D721Med (cell line): ENCODE results near the gene COL4A3.

Experiments
- DNase-seq: peaks from one replicate; pipeline ENCODE4 v3.0.0; 2011; ENCODE audit warnings: low spot score; ENCODE audit not compliant: insufficient read length
- FAIRE-seq: peaks from 2 replicates; lab custom pipeline; 2011; peaks lifted over from hg19 to GRCh38; lab: Jason Lieb, UNC
- TF ChIP-seq, protein P1 (sequence below): IDR thresholded peaks from 2 replicates; pipeline ENCODE4 v1.5.1; 2012; ENCODE audit warnings: mild to moderate bottlenecking, control low read depth; ENCODE audit not compliant: insufficient read depth; ENCODE audit errors: missing control alignments

The COL4A3 gene

DNA sequence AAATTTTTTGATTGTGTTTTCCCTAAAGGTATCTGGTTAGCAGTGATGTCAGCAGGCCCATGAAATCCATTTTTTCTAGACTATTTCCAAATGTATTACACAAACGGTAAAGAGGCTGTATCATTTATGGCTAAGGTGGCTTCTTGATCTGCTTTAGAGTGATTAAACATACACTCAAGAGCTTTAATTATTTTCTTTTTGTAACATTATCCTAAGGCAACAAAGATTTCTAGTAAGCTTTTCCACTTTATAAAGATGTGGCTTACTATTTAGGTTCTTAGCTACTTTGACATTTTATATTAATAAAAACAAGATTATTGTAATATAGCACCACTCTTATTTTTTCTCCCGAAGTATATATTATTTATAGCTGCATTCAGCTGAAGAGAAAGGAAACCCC, 177.1 kb downstream of the COL4A3 start:
- no peak for DNase-seq
- TF ChIP-seq, protein P1, sequence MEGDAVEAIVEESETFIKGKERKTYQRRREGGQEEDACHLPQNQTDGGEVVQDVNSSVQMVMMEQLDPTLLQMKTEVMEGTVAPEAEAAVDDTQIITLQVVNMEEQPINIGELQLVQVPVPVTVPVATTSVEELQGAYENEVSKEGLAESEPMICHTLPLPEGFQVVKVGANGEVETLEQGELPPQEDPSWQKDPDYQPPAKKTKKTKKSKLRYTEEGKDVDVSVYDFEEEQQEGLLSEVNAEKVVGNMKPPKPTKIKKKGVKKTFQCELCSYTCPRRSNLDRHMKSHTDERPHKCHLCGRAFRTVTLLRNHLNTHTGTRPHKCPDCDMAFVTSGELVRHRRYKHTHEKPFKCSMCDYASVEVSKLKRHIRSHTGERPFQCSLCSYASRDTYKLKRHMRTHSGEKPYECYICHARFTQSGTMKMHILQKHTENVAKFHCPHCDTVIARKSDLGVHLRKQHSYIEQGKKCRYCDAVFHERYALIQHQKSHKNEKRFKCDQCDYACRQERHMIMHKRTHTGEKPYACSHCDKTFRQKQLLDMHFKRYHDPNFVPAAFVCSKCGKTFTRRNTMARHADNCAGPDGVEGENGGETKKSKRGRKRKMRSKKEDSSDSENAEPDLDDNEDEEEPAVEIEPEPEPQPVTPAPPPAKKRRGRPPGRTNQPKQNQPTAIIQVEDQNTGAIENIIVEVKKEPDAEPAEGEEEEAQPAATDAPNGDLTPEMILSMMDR = no peak
- peak; percentile 21 for FAIRE-seq

DNA sequence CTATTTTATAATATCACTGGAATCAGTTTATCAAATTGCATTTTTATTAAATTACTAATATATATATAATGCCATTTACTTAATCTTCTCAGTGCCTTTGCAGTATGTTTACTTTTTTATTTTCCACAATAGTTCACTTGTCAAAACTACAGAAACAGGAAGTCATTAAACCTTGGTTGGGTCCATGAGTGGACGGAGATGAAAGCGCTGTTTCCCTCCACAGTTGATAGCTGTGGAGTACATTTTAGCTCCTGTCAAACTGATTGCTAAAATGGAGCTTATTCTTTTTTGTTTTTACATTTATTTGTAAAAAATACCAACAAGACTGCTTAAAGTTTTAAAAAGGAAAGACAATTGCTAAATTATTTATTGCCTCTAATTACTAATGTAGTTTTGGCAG, 179.8 kb downstream of the COL4A3 start:
- no peak for FAIRE-seq
- TF ChIP-seq, protein P1 = no peak
- DNase-seq = no peak

GRCh38 chr2:227347117-227347516, 182.7 kb downstream of the COL4A3 start:
- FAIRE-seq (no peak), DNase-seq (no peak)
- TF ChIP-seq, protein P1 = peak; percentile 1

DNA sequence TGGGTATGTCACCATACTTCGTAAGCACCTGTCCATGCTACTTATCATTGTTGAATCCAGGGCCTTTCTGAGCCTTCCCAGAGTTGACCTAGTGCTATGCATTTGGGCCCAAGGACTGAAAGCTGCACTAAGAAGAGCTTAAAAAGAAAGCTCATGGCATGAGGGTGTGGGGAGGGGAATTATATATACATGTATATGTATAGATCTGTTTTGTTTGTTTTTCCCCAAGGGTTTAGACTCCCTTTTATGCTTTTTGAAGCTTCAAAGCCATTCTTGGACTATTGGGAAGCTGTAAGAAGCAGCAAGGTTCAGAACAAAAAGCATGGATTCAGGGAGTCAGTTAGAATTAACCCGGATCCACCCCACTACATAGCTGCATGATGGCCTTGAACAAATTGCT, 183.9 kb downstream of the COL4A3 start:
- DNase-seq (no peak), FAIRE-seq (no peak)
- TF ChIP-seq, protein P1 = no peak

GRCh38 chr2:227349989-227350612, 185.7 kb downstream of the COL4A3 start:
- FAIRE-seq = no peak
- TF ChIP-seq, protein P1 = no peak
- DNase-seq = no peak

GRCh38 chr2:227351639-227352038, 187.2 kb downstream of the COL4A3 start:
- TF ChIP-seq, protein P1 = no peak
- DNase-seq (no peak), FAIRE-seq (no peak)

DNA sequence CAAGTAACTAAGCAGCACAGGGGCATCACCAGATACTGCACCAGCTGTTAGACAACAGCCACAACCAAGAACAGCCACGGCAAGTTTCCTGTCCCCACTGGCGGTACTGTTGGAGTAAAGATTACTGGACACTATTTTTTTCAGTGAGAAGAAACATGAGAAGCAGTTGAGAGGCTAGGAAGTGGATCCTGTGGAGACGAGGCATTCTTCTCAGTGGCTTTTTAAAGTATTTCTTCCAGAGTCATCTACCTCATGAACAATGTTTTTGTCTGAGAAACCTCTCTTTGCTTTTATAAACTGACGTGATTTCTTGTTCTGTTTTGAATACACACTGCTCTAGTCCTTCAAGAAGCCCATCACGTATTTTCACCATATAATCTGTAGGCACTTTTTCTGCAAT, 195.9 kb downstream of the COL4A3 start:
- TF ChIP-seq, protein P1 = no peak
- no peak for FAIRE-seq

More for the DNA sequence above, 195.9 kb downstream of the COL4A3 start:
- no peak for DNase-seq
